ENCODE data around the gene PTGDR. TPM values are rescaled to one million over a fixed set of nuclear protein-coding genes. Genes with fewer than 3 reads are reported as not detected.

Gene PTGDR
- total and polyA plus RNA-seq, 9 of the 15 experiments (the other 6 are each of a cell fraction or from before 2014, with no cell fraction given) = not detected

GRCh38 chr14:52303236-52303635, 35.7 kb downstream of the PTGDR start (continued):
- TF ChIP-seq, protein P1, sequence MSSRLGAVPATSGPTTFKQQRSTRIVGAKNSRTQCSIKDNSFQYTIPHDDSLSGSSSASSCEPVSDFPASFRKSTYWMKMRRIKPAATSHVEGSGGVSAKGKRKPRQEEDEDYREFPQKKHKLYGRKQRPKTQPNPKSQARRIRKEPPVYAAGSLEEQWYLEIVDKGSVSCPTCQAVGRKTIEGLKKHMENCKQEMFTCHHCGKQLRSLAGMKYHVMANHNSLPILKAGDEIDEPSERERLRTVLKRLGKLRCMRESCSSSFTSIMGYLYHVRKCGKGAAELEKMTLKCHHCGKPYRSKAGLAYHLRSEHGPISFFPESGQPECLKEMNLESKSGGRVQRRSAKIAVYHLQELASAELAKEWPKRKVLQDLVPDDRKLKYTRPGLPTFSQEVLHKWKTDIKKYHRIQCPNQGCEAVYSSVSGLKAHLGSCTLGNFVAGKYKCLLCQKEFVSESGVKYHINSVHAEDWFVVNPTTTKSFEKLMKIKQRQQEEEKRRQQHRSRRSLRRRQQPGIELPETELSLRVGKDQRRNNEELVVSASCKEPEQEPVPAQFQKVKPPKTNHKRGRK (tag; IDR thresholded peaks at IDR 0.05) = no peak
- TF ChIP-seq KDM1A (IDR thresholded peaks at IDR 0.05) (no peak), HMGXB4 (CRISPR knock-in tag; IDR thresholded peaks at IDR 0.05) (no peak), NRF1 (conservative IDR thresholded peaks at IDR 0.05 in 1 of 2, IDR thresholded peaks at IDR 0.05 in 1 of 2) (no peak)
- TF ChIP-seq, protein P2, sequence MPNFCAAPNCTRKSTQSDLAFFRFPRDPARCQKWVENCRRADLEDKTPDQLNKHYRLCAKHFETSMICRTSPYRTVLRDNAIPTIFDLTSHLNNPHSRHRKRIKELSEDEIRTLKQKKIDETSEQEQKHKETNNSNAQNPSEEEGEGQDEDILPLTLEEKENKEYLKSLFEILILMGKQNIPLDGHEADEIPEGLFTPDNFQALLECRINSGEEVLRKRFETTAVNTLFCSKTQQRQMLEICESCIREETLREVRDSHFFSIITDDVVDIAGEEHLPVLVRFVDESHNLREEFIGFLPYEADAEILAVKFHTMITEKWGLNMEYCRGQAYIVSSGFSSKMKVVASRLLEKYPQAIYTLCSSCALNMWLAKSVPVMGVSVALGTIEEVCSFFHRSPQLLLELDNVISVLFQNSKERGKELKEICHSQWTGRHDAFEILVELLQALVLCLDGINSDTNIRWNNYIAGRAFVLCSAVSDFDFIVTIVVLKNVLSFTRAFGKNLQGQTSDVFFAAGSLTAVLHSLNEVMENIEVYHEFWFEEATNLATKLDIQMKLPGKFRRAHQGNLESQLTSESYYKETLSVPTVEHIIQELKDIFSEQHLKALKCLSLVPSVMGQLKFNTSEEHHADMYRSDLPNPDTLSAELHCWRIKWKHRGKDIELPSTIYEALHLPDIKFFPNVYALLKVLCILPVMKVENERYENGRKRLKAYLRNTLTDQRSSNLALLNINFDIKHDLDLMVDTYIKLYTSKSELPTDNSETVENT (CRISPR knock-in tag; IDR thresholded peaks at IDR 0.05) = no peak
- TF ChIP-seq, protein P3, sequence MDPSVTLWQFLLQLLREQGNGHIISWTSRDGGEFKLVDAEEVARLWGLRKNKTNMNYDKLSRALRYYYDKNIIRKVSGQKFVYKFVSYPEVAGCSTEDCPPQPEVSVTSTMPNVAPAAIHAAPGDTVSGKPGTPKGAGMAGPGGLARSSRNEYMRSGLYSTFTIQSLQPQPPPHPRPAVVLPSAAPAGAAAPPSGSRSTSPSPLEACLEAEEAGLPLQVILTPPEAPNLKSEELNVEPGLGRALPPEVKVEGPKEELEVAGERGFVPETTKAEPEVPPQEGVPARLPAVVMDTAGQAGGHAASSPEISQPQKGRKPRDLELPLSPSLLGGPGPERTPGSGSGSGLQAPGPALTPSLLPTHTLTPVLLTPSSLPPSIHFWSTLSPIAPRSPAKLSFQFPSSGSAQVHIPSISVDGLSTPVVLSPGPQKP (CRISPR knock-in tag; IDR thresholded peaks at IDR 0.05) = no peak
- TF ChIP-seq, protein P4, sequence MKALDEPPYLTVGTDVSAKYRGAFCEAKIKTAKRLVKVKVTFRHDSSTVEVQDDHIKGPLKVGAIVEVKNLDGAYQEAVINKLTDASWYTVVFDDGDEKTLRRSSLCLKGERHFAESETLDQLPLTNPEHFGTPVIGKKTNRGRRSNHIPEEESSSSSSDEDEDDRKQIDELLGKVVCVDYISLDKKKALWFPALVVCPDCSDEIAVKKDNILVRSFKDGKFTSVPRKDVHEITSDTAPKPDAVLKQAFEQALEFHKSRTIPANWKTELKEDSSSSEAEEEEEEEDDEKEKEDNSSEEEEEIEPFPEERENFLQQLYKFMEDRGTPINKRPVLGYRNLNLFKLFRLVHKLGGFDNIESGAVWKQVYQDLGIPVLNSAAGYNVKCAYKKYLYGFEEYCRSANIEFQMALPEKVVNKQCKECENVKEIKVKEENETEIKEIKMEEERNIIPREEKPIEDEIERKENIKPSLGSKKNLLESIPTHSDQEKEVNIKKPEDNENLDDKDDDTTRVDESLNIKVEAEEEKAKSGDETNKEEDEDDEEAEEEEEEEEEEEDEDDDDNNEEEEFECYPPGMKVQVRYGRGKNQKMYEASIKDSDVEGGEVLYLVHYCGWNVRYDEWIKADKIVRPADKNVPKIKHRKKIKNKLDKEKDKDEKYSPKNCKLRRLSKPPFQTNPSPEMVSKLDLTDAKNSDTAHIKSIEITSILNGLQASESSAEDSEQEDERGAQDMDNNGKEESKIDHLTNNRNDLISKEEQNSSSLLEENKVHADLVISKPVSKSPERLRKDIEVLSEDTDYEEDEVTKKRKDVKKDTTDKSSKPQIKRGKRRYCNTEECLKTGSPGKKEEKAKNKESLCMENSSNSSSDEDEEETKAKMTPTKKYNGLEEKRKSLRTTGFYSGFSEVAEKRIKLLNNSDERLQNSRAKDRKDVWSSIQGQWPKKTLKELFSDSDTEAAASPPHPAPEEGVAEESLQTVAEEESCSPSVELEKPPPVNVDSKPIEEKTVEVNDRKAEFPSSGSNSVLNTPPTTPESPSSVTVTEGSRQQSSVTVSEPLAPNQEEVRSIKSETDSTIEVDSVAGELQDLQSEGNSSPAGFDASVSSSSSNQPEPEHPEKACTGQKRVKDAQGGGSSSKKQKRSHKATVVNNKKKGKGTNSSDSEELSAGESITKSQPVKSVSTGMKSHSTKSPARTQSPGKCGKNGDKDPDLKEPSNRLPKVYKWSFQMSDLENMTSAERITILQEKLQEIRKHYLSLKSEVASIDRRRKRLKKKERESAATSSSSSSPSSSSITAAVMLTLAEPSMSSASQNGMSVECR (CRISPR knock-in tag; IDR thresholded peaks at IDR 0.05) = no peak
